HepG2 (cell line): ENCODE data around the gene LRRC45. TPM values are rescaled to one million over a fixed set of nuclear protein-coding genes. Genes with fewer than 3 reads are reported as not detected.

Experiments used
- HDAC1 ChIP-seq: sonication (generic); formaldehyde crosslinking; IDR thresholded peaks from 2 replicates; pipeline ENCODE4 v1.5.1; 2020; ENCODE audit warnings: mild to moderate bottlenecking, missing genetic modification reagents
- MLLT10 ChIP-seq: sonication (generic); formaldehyde crosslinking; IDR thresholded peaks from 2 replicates; pipeline ENCODE4 v1.4.0; 2020; ENCODE audit warnings: missing genetic modification reagents
- MXI1 ChIP-seq: IDR thresholded peaks from 3 replicates; pipeline ENCODE4 v1.6.1; 2012; ENCODE audit warnings: low read depth, low read length, inconsistent platforms, borderline replicate concordance
- NR2F1 ChIP-seq, 2 experiments: fragments of 450-650 bp in 1 of 2; formaldehyde crosslinking in 1 of 2; IDR thresholded peaks; 2 replicates each; pipeline versions ENCODE4 v1.5.0 to v1.6.1; 2016 to 2020; ENCODE audit warnings: mild to moderate bottlenecking in 1 of 2, missing compliant biosample characterization in 1 of 2, missing genetic modification reagents in 1 of 2, moderate library complexity in 1 of 2
- STAG1 ChIP-seq: sonication (generic); formaldehyde crosslinking; IDR thresholded peaks from 2 replicates; pipeline ENCODE4 v1.4.0; 2020; ENCODE audit warnings: missing genetic modification reagents
- YEATS2 ChIP-seq: sonication (generic); formaldehyde crosslinking; IDR thresholded peaks from 2 replicates; pipeline ENCODE4 v1.4.0; 2020; ENCODE audit warnings: missing genetic modification reagents, borderline replicate concordance
- ZMYM3 ChIP-seq: sonication (generic); formaldehyde crosslinking; IDR thresholded peaks from 2 replicates; pipeline ENCODE4 v1.5.1; 2020; ENCODE audit warnings: mild to moderate bottlenecking, missing genetic modification reagents
- ZNF20 ChIP-seq: sonication (generic); formaldehyde crosslinking; IDR thresholded peaks from 2 replicates; pipeline ENCODE4 v1.4.0; 2020; ENCODE audit warnings: mild to moderate bottlenecking, moderate library complexity, missing genetic modification reagents
- ZNF3 ChIP-seq: IDR thresholded peaks from 2 replicates; pipeline ENCODE4 v1.7.0; 2017; ENCODE audit warnings: inconsistent platforms
- ZNF703 ChIP-seq: sonication (generic); formaldehyde crosslinking; IDR thresholded peaks from 2 replicates; pipeline ENCODE4 v1.5.1; 2020; ENCODE audit warnings: missing genetic modification reagents, mild to moderate bottlenecking, moderate library complexity, borderline replicate concordance
- ZNF720 ChIP-seq: sonication (generic); formaldehyde crosslinking; IDR thresholded peaks from 2 replicates; pipeline ENCODE4 v1.4.0; 2020; ENCODE audit warnings: missing genetic modification reagents
- ZZZ3 ChIP-seq: sonication (generic); formaldehyde crosslinking; IDR thresholded peaks from 2 replicates; pipeline ENCODE4 v1.4.0; 2020; ENCODE audit warnings: missing genetic modification reagents, mild to moderate bottlenecking, borderline replicate concordance
- polyA plus RNA-seq, 8 experiments: library from polyadenylated mRNA; depleted of rRNA in 3 of 8; stranded (reverse) in 7 of 8; unstranded in 1 of 8; fragments of >200 nt; fragmentation: Illumina TruSeq in 4 of 8; extraction: Trizol in 4 of 8; gene quantifications; 2 replicates each; pipeline versions ENCODE4 v1.2.1 to v1.2.3, GENCODE V29; 2011 to 2016; ENCODE audit warnings: low read depth in 4 of 8, missing spikeins in 1 of 8, mixed read lengths in 1 of 8; ENCODE audit not compliant: insufficient read depth in 1 of 8
- total RNA-seq, 5 experiments: library from RNA; depleted of rRNA; stranded (reverse); fragments of >200 nt; fragmentation: Illumina TruSeq; extraction: Trizol; gene quantifications; 2 replicates each; pipeline ENCODE4 v1.2.3, GENCODE V29; 2016; ENCODE audit warnings: low read depth in 1 of 5
- TF ChIP-seq, protein P1 (sequence below): sonication (generic); formaldehyde crosslinking; IDR thresholded peaks from 2 replicates; pipeline ENCODE4 v1.4.0; 2020; ENCODE audit warnings: mild to moderate bottlenecking, missing genetic modification reagents
- TF ChIP-seq, protein P2 (sequence below): IDR thresholded peaks from 2 replicates; pipeline ENCODE4 v1.6.1; 2018; ENCODE audit warnings: missing genetic modification reagents
- TF ChIP-seq, protein P3 (sequence below): sonication (generic); formaldehyde crosslinking; IDR thresholded peaks from 2 replicates; pipeline ENCODE4 v1.4.0; 2020; ENCODE audit warnings: mild to moderate bottlenecking, missing genetic modification reagents
- TF ChIP-seq, protein P4 (sequence below): sonication (generic); formaldehyde crosslinking; IDR thresholded peaks from 2 replicates; pipeline ENCODE4 v1.8.1; 2022; ENCODE audit warnings: low read depth, mild to moderate bottlenecking, missing genetic modification reagents
- TF ChIP-seq, protein P5 (sequence below): sonication (generic); formaldehyde crosslinking; IDR thresholded peaks from 2 replicates; pipeline ENCODE4 v1.5.1; 2020; ENCODE audit warnings: missing genetic modification reagents, mild to moderate bottlenecking, borderline replicate concordance

Gene LRRC45
- total and polyA plus RNA-seq, 2 of the 13 experiments (the other 11 are each of a cell fraction or from before 2014, with no cell fraction given), result 11.6 to 48.1 TPM

DNA sequence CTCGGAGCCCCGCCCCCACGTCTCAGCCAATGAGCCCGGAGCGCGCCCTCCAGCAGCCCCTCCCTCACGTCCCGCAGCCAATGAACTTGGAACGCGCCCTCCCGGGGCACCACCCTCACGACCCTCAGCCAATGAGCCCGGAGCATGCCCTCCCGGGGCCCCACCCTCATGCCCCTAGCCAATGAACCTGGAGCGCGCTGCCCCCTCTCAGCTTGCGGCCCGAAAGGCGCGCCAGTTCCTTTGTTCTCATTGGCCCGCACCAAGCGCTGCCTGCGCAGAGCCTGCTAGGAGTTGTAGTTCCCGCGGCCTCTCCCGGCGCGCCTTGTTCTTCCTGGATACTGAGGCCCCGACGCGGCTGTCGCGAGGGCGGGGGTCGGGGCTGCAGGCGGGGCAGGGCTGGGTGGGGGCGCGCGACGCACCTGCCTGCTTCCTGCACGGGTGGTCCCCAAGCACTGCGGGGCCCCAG is at the start of gene LRRC45 (continued):
- TF ChIP-seq, protein P1, sequence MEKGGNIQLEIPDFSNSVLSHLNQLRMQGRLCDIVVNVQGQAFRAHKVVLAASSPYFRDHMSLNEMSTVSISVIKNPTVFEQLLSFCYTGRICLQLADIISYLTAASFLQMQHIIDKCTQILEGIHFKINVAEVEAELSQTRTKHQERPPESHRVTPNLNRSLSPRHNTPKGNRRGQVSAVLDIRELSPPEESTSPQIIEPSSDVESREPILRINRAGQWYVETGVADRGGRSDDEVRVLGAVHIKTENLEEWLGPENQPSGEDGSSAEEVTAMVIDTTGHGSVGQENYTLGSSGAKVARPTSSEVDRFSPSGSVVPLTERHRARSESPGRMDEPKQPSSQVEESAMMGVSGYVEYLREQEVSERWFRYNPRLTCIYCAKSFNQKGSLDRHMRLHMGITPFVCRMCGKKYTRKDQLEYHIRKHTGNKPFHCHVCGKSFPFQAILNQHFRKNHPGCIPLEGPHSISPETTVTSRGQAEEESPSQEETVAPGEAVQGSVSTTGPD, result no peak
- TF ChIP-seq ZNF703, result no peak
- TF ChIP-seq STAG1 (CRISPR knock-in tag), result no peak
- no peak for TF ChIP-seq ZNF720 (CRISPR knock-in tag)
- TF ChIP-seq ZMYM3 (CRISPR knock-in tag), result no peak
- TF ChIP-seq MXI1, result no peak; the same call in 2 of the 3 replicates
- TF ChIP-seq ZNF3 (CRISPR knock-in tag), result no peak
- no peak for TF ChIP-seq ZZZ3
- no peak for TF ChIP-seq ZNF20 (CRISPR knock-in tag)
- TF ChIP-seq, protein P2, sequence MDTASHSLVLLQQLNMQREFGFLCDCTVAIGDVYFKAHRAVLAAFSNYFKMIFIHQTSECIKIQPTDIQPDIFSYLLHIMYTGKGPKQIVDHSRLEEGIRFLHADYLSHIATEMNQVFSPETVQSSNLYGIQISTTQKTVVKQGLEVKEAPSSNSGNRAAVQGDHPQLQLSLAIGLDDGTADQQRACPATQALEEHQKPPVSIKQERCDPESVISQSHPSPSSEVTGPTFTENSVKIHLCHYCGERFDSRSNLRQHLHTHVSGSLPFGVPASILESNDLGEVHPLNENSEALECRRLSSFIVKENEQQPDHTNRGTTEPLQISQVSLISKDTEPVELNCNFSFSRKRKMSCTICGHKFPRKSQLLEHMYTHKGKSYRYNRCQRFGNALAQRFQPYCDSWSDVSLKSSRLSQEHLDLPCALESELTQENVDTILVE (CRISPR knock-in tag), result no peak
- TF ChIP-seq MLLT10, result no peak
- TF ChIP-seq, protein P3, sequence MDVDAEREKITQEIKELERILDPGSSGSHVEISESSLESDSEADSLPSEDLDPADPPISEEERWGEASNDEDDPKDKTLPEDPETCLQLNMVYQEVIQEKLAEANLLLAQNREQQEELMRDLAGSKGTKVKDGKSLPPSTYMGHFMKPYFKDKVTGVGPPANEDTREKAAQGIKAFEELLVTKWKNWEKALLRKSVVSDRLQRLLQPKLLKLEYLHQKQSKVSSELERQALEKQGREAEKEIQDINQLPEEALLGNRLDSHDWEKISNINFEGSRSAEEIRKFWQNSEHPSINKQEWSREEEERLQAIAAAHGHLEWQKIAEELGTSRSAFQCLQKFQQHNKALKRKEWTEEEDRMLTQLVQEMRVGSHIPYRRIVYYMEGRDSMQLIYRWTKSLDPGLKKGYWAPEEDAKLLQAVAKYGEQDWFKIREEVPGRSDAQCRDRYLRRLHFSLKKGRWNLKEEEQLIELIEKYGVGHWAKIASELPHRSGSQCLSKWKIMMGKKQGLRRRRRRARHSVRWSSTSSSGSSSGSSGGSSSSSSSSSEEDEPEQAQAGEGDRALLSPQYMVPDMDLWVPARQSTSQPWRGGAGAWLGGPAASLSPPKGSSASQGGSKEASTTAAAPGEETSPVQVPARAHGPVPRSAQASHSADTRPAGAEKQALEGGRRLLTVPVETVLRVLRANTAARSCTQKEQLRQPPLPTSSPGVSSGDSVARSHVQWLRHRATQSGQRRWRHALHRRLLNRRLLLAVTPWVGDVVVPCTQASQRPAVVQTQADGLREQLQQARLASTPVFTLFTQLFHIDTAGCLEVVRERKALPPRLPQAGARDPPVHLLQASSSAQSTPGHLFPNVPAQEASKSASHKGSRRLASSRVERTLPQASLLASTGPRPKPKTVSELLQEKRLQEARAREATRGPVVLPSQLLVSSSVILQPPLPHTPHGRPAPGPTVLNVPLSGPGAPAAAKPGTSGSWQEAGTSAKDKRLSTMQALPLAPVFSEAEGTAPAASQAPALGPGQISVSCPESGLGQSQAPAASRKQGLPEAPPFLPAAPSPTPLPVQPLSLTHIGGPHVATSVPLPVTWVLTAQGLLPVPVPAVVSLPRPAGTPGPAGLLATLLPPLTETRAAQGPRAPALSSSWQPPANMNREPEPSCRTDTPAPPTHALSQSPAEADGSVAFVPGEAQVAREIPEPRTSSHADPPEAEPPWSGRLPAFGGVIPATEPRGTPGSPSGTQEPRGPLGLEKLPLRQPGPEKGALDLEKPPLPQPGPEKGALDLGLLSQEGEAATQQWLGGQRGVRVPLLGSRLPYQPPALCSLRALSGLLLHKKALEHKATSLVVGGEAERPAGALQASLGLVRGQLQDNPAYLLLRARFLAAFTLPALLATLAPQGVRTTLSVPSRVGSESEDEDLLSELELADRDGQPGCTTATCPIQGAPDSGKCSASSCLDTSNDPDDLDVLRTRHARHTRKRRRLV (CRISPR knock-in tag), result no peak
- no peak for TF ChIP-seq NR2F1 (CRISPR knock-in tag; IDR thresholded peaks at IDR 0.05)
- TF ChIP-seq, protein P4, sequence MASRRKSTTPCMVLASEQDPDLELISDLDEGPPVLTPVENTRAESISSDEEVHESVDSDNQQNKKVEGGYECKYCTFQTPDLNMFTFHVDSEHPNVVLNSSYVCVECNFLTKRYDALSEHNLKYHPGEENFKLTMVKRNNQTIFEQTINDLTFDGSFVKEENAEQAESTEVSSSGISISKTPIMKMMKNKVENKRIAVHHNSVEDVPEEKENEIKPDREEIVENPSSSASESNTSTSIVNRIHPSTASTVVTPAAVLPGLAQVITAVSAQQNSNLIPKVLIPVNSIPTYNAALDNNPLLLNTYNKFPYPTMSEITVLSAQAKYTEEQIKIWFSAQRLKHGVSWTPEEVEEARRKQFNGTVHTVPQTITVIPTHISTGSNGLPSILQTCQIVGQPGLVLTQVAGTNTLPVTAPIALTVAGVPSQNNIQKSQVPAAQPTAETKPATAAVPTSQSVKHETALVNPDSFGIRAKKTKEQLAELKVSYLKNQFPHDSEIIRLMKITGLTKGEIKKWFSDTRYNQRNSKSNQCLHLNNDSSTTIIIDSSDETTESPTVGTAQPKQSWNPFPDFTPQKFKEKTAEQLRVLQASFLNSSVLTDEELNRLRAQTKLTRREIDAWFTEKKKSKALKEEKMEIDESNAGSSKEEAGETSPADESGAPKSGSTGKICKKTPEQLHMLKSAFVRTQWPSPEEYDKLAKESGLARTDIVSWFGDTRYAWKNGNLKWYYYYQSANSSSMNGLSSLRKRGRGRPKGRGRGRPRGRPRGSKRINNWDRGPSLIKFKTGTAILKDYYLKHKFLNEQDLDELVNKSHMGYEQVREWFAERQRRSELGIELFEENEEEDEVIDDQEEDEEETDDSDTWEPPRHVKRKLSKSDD (CRISPR knock-in tag), result no peak
- TF ChIP-seq HDAC1 (CRISPR knock-in tag), result no peak
- peak; percentile 78 for TF ChIP-seq YEATS2 (CRISPR knock-in tag)
- TF ChIP-seq, protein P5, sequence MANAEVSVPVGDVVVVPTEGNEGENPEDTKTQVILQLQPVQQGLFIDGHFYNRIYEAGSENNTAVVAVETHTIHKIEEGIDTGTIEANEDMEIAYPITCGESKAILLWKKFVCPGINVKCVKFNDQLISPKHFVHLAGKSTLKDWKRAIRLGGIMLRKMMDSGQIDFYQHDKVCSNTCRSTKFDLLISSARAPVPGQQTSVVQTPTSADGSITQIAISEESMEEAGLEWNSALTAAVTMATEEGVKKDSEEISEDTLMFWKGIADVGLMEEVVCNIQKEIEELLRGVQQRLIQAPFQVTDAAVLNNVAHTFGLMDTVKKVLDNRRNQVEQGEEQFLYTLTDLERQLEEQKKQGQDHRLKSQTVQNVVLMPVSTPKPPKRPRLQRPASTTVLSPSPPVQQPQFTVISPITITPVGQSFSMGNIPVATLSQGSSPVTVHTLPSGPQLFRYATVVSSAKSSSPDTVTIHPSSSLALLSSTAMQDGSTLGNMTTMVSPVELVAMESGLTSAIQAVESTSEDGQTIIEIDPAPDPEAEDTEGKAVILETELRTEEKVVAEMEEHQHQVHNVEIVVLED (CRISPR knock-in tag), result peak; percentile 92
